Measurements from ENCODE around the gene SIK3. TPM values are rescaled to one million over a fixed set of nuclear protein-coding genes. Genes with fewer than 3 reads are reported as not detected.

The SIK3 gene
- total RNA-seq, 1 experiment from 2014 or later, result 17.4 TPM

DNA sequence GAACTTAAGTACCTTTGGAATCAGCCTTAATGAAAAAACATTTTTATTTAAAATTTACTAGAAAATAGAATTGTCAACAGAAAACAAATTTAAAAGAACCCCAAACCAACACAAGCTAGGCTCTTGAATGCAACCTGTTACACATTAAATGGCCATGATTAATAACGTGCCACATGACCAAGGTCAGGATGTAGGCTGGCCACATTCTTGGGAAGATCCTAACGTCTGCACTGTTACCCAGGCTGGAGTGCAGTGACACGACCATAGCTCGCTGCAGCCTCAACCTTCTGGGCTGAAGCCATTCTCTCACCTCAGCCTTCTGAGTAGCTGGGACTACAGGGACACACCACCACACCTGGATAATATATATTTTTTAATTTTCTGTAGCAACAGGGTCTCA lies 134.4 kb downstream of the SIK3 start:
- CTCF ChIA-PET, result no interaction called here
- DNase-seq, result no peak
- H3K27ac Mint-ChIP-seq (ENCODE audit: unreplicated experiment), result no peak overlapping the region
- intact Hi-C loops (cut with micrococcal nuclease; ENCODE audit: unreplicated experiment), result no loop called here
- H3K27me3 Mint-ChIP-seq (ENCODE audit: unreplicated experiment), result no peaks in the 10 kb centered on the region
- no peaks in the 10 kb centered on the region for H3K9me3 Mint-ChIP-seq (ENCODE audit: low read depth, unreplicated experiment)
- BruUV-seq (replicated peaks), result no TSS peak
- no peak overlapping the region for H3K4me3 Mint-ChIP-seq (ENCODE audit: low read depth, unreplicated experiment)
- peaks cover 1% of the 10 kb centered on the region for H3K4me1 Mint-ChIP-seq (ENCODE audit: low read depth, unreplicated experiment)
- no peaks in the 10 kb centered on the region for H3K36me3 Mint-ChIP-seq (ENCODE audit: insufficient read depth, unreplicated experiment)
- TF ChIP-seq, protein P1, sequence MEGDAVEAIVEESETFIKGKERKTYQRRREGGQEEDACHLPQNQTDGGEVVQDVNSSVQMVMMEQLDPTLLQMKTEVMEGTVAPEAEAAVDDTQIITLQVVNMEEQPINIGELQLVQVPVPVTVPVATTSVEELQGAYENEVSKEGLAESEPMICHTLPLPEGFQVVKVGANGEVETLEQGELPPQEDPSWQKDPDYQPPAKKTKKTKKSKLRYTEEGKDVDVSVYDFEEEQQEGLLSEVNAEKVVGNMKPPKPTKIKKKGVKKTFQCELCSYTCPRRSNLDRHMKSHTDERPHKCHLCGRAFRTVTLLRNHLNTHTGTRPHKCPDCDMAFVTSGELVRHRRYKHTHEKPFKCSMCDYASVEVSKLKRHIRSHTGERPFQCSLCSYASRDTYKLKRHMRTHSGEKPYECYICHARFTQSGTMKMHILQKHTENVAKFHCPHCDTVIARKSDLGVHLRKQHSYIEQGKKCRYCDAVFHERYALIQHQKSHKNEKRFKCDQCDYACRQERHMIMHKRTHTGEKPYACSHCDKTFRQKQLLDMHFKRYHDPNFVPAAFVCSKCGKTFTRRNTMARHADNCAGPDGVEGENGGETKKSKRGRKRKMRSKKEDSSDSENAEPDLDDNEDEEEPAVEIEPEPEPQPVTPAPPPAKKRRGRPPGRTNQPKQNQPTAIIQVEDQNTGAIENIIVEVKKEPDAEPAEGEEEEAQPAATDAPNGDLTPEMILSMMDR (IDR thresholded peaks at IDR 0.05; ENCODE audit: unreplicated experiment), result no peak

DNA sequence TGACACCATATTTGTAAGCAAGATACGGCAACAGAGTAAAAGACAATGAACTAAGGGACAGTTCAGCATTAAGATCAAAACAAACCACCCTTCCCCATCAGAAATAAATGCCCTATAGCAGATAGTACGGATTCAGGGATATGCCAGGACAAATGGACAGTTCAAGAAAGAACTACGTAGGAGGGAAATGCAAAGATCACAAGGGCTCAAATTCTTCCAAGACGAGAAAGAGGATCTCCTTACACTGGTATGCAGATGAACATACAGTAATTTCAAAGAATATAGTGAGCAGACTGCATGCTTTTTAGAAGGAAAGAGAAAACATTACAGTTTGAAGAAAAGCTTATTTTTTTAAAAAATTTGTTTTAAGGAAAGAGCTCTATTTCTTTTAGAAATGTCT lies 136.1 kb downstream of the SIK3 start:
- CTCF ChIA-PET, result no interaction called here
- Mint-ChIP-seq H3K27ac (ENCODE audit: unreplicated experiment) (no peak overlapping the region), H3K36me3 (ENCODE audit: insufficient read depth, unreplicated experiment) (peaks cover 5% of the 10 kb centered on the region), H3K4me1 (ENCODE audit: low read depth, unreplicated experiment) (peaks cover 12% of the 10 kb centered on the region), H3K9me3 (ENCODE audit: low read depth, unreplicated experiment) (no peaks in the 10 kb centered on the region), H3K4me3 (ENCODE audit: low read depth, unreplicated experiment) (no peak overlapping the region), H3K27me3 (ENCODE audit: unreplicated experiment) (no peaks in the 10 kb centered on the region)
- intact Hi-C loops (cut with micrococcal nuclease; ENCODE audit: unreplicated experiment), result no loop called here
- no peak for DNase-seq
- no TSS peak for BruUV-seq (replicated peaks)
- TF ChIP-seq, protein P1 (IDR thresholded peaks at IDR 0.05; ENCODE audit: unreplicated experiment), result no peak

DNA sequence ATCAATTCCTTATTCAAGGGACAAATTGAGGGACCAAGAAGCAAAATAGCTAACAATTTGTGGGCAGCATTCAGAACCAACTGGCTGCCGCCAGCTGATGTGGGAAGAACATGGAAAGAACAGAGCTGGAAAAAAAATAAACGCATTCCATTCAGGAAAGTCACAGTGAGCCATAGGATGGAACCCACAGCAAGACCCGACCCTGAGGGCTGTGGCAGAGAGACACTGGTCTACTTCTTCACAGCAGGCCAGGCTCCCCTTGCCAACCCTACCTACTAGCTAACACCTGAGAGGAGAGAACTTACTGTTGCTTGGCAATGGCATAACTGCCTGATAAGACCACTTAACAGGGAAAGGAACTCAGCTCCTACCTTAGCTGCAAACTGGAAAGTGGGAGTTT lies 137.3 kb downstream of the SIK3 start:
- H3K4me1 Mint-ChIP-seq (ENCODE audit: low read depth, unreplicated experiment), result peaks cover 12% of the 10 kb centered on the region
- H3K4me3 Mint-ChIP-seq (ENCODE audit: low read depth, unreplicated experiment), result no peak overlapping the region
- CTCF ChIA-PET, result no interaction called here
- H3K9me3 Mint-ChIP-seq (ENCODE audit: low read depth, unreplicated experiment), result no peaks in the 10 kb centered on the region
- intact Hi-C loops (cut with micrococcal nuclease; ENCODE audit: unreplicated experiment), result no loop called here
- H3K27me3 Mint-ChIP-seq (ENCODE audit: unreplicated experiment), result no peaks in the 10 kb centered on the region
- no TSS peak for BruUV-seq (replicated peaks)
- no peak overlapping the region for H3K27ac Mint-ChIP-seq (ENCODE audit: unreplicated experiment)
- peaks cover 5% of the 10 kb centered on the region for H3K36me3 Mint-ChIP-seq (ENCODE audit: insufficient read depth, unreplicated experiment)
- DNase-seq, result no peak
- TF ChIP-seq, protein P1 (IDR thresholded peaks at IDR 0.05; ENCODE audit: unreplicated experiment), result no peak

DNA sequence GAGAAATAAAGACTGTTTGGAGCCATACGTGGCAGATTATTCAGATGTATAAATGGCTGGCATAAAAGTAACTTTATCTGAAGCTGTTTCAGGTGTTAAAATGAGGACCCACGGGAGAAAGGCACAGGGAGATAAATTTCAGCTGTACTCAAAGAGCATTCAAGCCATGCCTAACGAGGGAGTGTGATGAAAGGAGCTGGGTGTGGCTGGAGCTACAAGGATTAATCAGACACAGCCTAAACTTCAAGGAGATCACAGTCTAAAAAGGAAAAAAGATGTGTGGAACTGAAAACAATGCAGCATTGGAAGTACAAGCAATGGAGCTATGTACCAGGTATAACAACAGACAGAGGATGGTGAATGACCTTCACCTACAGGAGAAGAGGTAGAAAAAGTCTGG lies 140.0 kb downstream of the SIK3 start:
- intact Hi-C loops (cut with micrococcal nuclease; ENCODE audit: unreplicated experiment), result no loop called here
- Mint-ChIP-seq H3K4me1 (ENCODE audit: low read depth, unreplicated experiment) (peaks cover 12% of the 10 kb centered on the region), H3K4me3 (ENCODE audit: low read depth, unreplicated experiment) (no peak overlapping the region), H3K27me3 (ENCODE audit: unreplicated experiment) (no peaks in the 10 kb centered on the region), H3K27ac (ENCODE audit: unreplicated experiment) (no peak overlapping the region), H3K36me3 (ENCODE audit: insufficient read depth, unreplicated experiment) (peaks cover 5% of the 10 kb centered on the region), H3K9me3 (ENCODE audit: low read depth, unreplicated experiment) (no peaks in the 10 kb centered on the region)
- no TSS peak for BruUV-seq (replicated peaks)
- CTCF ChIA-PET, result no interaction called here
- TF ChIP-seq, protein P1 (IDR thresholded peaks at IDR 0.05; ENCODE audit: unreplicated experiment), result no peak
- DNase-seq, result no peak

DNA sequence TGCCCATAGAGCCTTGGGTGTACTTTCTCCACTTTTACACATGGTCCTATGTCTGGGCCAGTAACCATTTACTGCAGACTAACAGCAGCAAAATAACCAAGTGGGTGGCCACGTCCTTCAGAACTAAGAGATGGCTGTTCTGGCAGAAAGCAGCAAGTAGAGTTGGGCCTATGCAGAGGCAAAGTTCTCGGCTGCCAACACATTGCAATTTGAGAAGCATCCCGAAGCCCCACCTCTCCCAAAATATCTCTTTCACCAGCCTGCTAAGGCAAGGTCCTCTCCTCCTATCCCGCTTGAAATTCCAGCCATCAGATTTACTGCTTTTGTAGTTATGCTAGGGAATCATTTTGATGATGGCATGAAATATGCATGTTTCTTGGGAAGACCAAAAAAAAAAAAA lies 142.3 kb downstream of the SIK3 start:
- no peak for DNase-seq
- intact Hi-C loops (cut with micrococcal nuclease; ENCODE audit: unreplicated experiment), result no loop called here
- Mint-ChIP-seq H3K27me3 (ENCODE audit: unreplicated experiment) (no peaks in the 10 kb centered on the region), H3K9me3 (ENCODE audit: low read depth, unreplicated experiment) (no peaks in the 10 kb centered on the region), H3K27ac (ENCODE audit: unreplicated experiment) (no peak overlapping the region), H3K4me3 (ENCODE audit: low read depth, unreplicated experiment) (no peak overlapping the region), H3K36me3 (ENCODE audit: insufficient read depth, unreplicated experiment) (peaks cover 5% of the 10 kb centered on the region), H3K4me1 (ENCODE audit: low read depth, unreplicated experiment) (peaks cover 12% of the 10 kb centered on the region)
- CTCF ChIA-PET, result no interaction called here
- TF ChIP-seq, protein P1 (IDR thresholded peaks at IDR 0.05; ENCODE audit: unreplicated experiment), result no peak
- BruUV-seq (replicated peaks), result no TSS peak
